A673 (cell line): Measurements from ENCODE around the gene BRD7. TPM values are rescaled to one million over a fixed set of nuclear protein-coding genes. Genes with fewer than 3 reads are reported as not detected.

Experiments used
- BruUV-seq: library from RNA; stranded (reverse); fragments of 400-500 nt; replicated peaks from 2 replicates; lab custom pipeline; 2021; lab: Mats Ljungman, UMichigan
- CTCF ChIA-PET: fragments of 300-600 bp; sonication (Branson Sonifier 250); formaldehyde crosslinking; loops from one replicate; lab custom pipeline; 2022; ENCODE audit warnings: antibody characterized with exemption; lab: Charles Lee
- POLR2A ChIA-PET: fragments of 300-600 bp; sonication (Branson Sonifier 250); formaldehyde crosslinking; loops from one replicate; lab custom pipeline; 2022; ENCODE audit warnings: antibody characterized with exemption; ENCODE audit not compliant: low non-redundant PET; lab: Charles Lee
- DNase-seq: peaks from one replicate; pipeline ENCODE4 v3.0.0-alpha.2; 2015; ENCODE audit warnings: low spot score
- H3K27ac ChIP-seq: fragments of 200-600 bp; sonication (generic); 2 replicates; pipeline ENCODE4 v1.5.1; 2016; ENCODE audit warnings: mixed run types, low read depth, mild to moderate bottlenecking, mixed read lengths, antibody characterized with exemption, low read length; ENCODE audit not compliant: poor library complexity, severe bottlenecking
- H3K27me3 ChIP-seq: fragments of 200-600 bp; sonication (generic); replicated peaks from 2 replicates; pipeline ENCODE4 v1.6.1; 2017; ENCODE audit warnings: mixed run types, low read depth, mild to moderate bottlenecking, mixed read lengths, antibody characterized with exemption, low read length; ENCODE audit not compliant: insufficient read depth, poor library complexity
- H3K36me3 ChIP-seq: fragments of 200-600 bp; sonication (generic); 2 replicates; pipeline ENCODE4 v1.6.1; 2016; ENCODE audit warnings: mixed run types, mild to moderate bottlenecking, mixed read lengths, antibody characterized with exemption, low read length; ENCODE audit not compliant: insufficient read depth, poor library complexity, severe bottlenecking
- H3K4me1 ChIP-seq: fragments of 200-600 bp; sonication (generic); 2 replicates; pipeline ENCODE4 v1.6.1; 2017; ENCODE audit warnings: mixed run types, mild to moderate bottlenecking, mixed read lengths, antibody characterized with exemption, low read length; ENCODE audit not compliant: insufficient read depth, poor library complexity, severe bottlenecking
- H3K4me3 ChIP-seq: fragments of 200-600 bp; sonication (generic); 2 replicates; pipeline ENCODE4 v1.5.1; 2016; ENCODE audit warnings: low read depth, mixed run types, mild to moderate bottlenecking, mixed read lengths, low read length; ENCODE audit not compliant: poor library complexity, severe bottlenecking
- H3K9me3 ChIP-seq: fragments of 200-600 bp; sonication (generic); 2 replicates; pipeline ENCODE4 v1.6.1; 2016; ENCODE audit warnings: mixed run types, low read depth, mild to moderate bottlenecking, mixed read lengths, antibody characterized with exemption, low read length; ENCODE audit not compliant: poor library complexity, severe bottlenecking
- CTCF ChIP-seq: fragments of 300-800, 200-600 bp; sonication (generic); conservative IDR thresholded peaks from 2 replicates; pipeline ENCODE4 v1.5.1; 2017; ENCODE audit warnings: low read depth, mild to moderate bottlenecking, antibody characterized with exemption, low read length, moderate library complexity, mixed read lengths
- EZH2 ChIP-seq: fragments of 200-600 bp; sonication (generic); IDR thresholded peaks from 2 replicates; pipeline ENCODE4 v1.6.1; 2017; ENCODE audit warnings: borderline replicate concordance, low read depth, mild to moderate bottlenecking, mixed read lengths, antibody characterized with exemption, low read length; ENCODE audit not compliant: poor library complexity, severe bottlenecking
- intact Hi-C: fragments of 100-400 bp; cut with micrococcal nuclease; formaldehyde crosslinking; loops from one replicate; pipeline ENCODE4 v1.10.0; 2022; ENCODE audit not compliant: unreplicated experiment
- total RNA-seq: library from RNA; stranded (reverse); gene quantifications from 2 replicates; pipeline ENCODE4 v1.2.3, GENCODE V29; 2021

Gene BRD7
- total RNA-seq, 1 experiment from 2014 or later: 93.0 TPM

GRCh38 chr16:50286681-50287080 is 82.1 kb downstream of the BRD7 start:
- ChIA-PET POLR2A (no interaction called here), CTCF (no interaction called here)
- Histone ChIP-seq H3K4me1 (no peaks in the 10 kb centered on the region), H3K4me3 (no peak overlapping the region), H3K36me3 (no peaks in the 10 kb centered on the region), H3K9me3 (no peaks in the 10 kb centered on the region), H3K27ac (no peak overlapping the region), H3K27me3 (no peaks in the 10 kb centered on the region)
- no peak for DNase-seq
- BruUV-seq: no TSS peak
- intact Hi-C loops: no loop called here
- TF ChIP-seq CTCF: no peak
- no peak for TF ChIP-seq EZH2

- TF ChIP-seq EZH2 (no peak), CTCF (no peak)
Observed at GRCh38 chr16:50285406-50286003, 83.3 kb downstream of the BRD7 start.

GRCh38 chr16:50284131-50284911 is 84.5 kb downstream of the BRD7 start:
- intact Hi-C loops: no loop called here
- H3K36me3 ChIP-seq: no peaks in the 10 kb centered on the region
- DNase-seq: no peak
- ChIA-PET CTCF (no interaction called here), POLR2A (no interaction called here)
- no peak overlapping the region for H3K27ac ChIP-seq
- H3K27me3 ChIP-seq: no peaks in the 10 kb centered on the region
- TF ChIP-seq EZH2 (no peak), CTCF (no peak)
- no peaks in the 10 kb centered on the region for H3K9me3 ChIP-seq
- BruUV-seq: no TSS peak
- H3K4me1 ChIP-seq: no peaks in the 10 kb centered on the region
- no peak overlapping the region for H3K4me3 ChIP-seq

More at GRCh38 chr16:50285406-50286003, 83.3 kb downstream of the BRD7 start:
- Histone ChIP-seq H3K36me3 (no peaks in the 10 kb centered on the region), H3K9me3 (no peaks in the 10 kb centered on the region), H3K27me3 (no peaks in the 10 kb centered on the region), H3K27ac (no peak overlapping the region), H3K4me3 (no peak overlapping the region), H3K4me1 (no peaks in the 10 kb centered on the region)
- peak; percentile 38 for DNase-seq
- POLR2A ChIA-PET: no interaction called here
- no TSS peak for BruUV-seq
- intact Hi-C loops: no loop called here
- CTCF ChIA-PET: no interaction called here
